SK-N-SH treated with all-trans-retinoic acid at 6 μM for 48 hours (cell line): Measurements from ENCODE around the gene NEK7.

Experiments used
- ATAC-seq: fragments of 200-7000 bp; cut with Tn5 transposase; 3 replicates; pipeline ENCODE4 v1.9.1; 2020; ENCODE audit warnings: mild to moderate bottlenecking, moderate library complexity
- ARNTL ChIP-seq: fragments of 450-650 bp; formaldehyde crosslinking; IDR thresholded peaks from 2 replicates; pipeline ENCODE4 v1.5.0; 2020; ENCODE audit warnings: low read depth, mild to moderate bottlenecking, moderate library complexity, borderline replicate concordance
- BACH2 ChIP-seq: fragments of 250-450 bp; sonication (Bioruptor Pico); IDR thresholded peaks from 2 replicates; pipeline ENCODE4 v1.9.0; 2021; ENCODE audit warnings: mild to moderate bottlenecking, borderline replicate concordance
- CREB5 ChIP-seq: fragments of 250-450 bp; sonication (Bioruptor Pico); IDR thresholded peaks from 2 replicates; pipeline ENCODE4 v1.5.1; 2020; ENCODE audit warnings: low read depth, mild to moderate bottlenecking, moderate library complexity
- CSDC2 ChIP-seq: fragments of 250-450 bp; sonication (Bioruptor Pico); IDR thresholded peaks from 2 replicates; pipeline ENCODE4 v1.5.0; 2020; ENCODE audit warnings: mild to moderate bottlenecking, moderate library complexity
- CSRNP3 ChIP-seq: fragments of 250-450 bp; sonication (Bioruptor Pico); IDR thresholded peaks from 2 replicates; pipeline ENCODE4 v1.5.1; 2021; ENCODE audit warnings: mild to moderate bottlenecking, moderate library complexity
- ESRRG ChIP-seq: fragments of 250-450 bp; sonication (Bioruptor Pico); IDR thresholded peaks from 2 replicates; pipeline ENCODE4 v1.6.1; 2021; ENCODE audit warnings: mild to moderate bottlenecking
- GLIS3 ChIP-seq: fragments of 250-450 bp; sonication (Bioruptor Pico); IDR thresholded peaks from 2 replicates; pipeline ENCODE4 v1.5.0; 2020; ENCODE audit warnings: mild to moderate bottlenecking, moderate library complexity
- ISL1 ChIP-seq: fragments of 250-450 bp; sonication (Bioruptor Pico); IDR thresholded peaks from 2 replicates; pipeline ENCODE4 v2.1.2; 2022; ENCODE audit warnings: mild to moderate bottlenecking, moderate library complexity
- OSR1 ChIP-seq: fragments of 250-450 bp; sonication (Bioruptor Pico); IDR thresholded peaks from 2 replicates; pipeline ENCODE4 v1.8.0; 2022; ENCODE audit warnings: moderate library complexity, mild to moderate bottlenecking, inconsistent platforms
- PATZ1 ChIP-seq: fragments of 250-450 bp; sonication (Bioruptor Pico); IDR thresholded peaks from 2 replicates; pipeline ENCODE4 v1.8.0; 2020; ENCODE audit warnings: mild to moderate bottlenecking, moderate library complexity, borderline replicate concordance
- PPARA ChIP-seq: fragments of 250-450 bp; sonication (Bioruptor Pico); IDR thresholded peaks from 2 replicates; pipeline ENCODE4 v1.5.0; 2020; ENCODE audit warnings: mild to moderate bottlenecking, borderline replicate concordance
- RARB ChIP-seq: fragments of 250-450 bp; sonication (Bioruptor Pico); IDR thresholded peaks from 2 replicates; pipeline ENCODE4 v1.8.0; 2021; ENCODE audit warnings: mild to moderate bottlenecking, moderate library complexity
- SNAI2 ChIP-seq: fragments of 250-450 bp; sonication (Bioruptor Pico); IDR thresholded peaks from 2 replicates; pipeline ENCODE4 v1.5.0; 2020; ENCODE audit warnings: mild to moderate bottlenecking, moderate library complexity
- TCF4 ChIP-seq: fragments of 250-450 bp; sonication (Bioruptor Pico); IDR thresholded peaks from 2 replicates; pipeline ENCODE4 v1.8.0; 2021; ENCODE audit warnings: mild to moderate bottlenecking, moderate library complexity, borderline replicate concordance
- TOX ChIP-seq: fragments of 250-450 bp; sonication (Bioruptor Pico); IDR thresholded peaks from 2 replicates; pipeline ENCODE4 v1.8.0; 2021; ENCODE audit warnings: mild to moderate bottlenecking, moderate library complexity, borderline replicate concordance
- ZC3H10 ChIP-seq: fragments of 250-450 bp; sonication (Bioruptor Pico); IDR thresholded peaks from 2 replicates; pipeline ENCODE4 v1.5.1; 2021; ENCODE audit warnings: mild to moderate bottlenecking, moderate library complexity
- ZFP3 ChIP-seq: fragments of 250-450 bp; sonication (Bioruptor Pico); IDR thresholded peaks from 2 replicates; pipeline ENCODE4 v1.5.0; 2020; ENCODE audit warnings: mild to moderate bottlenecking, moderate library complexity
- ZNF565 ChIP-seq: fragments of 450-650 bp; formaldehyde crosslinking; conservative IDR thresholded peaks from 2 replicates; pipeline ENCODE4 v1.5.0; 2020; ENCODE audit warnings: low read depth, mild to moderate bottlenecking, moderate library complexity
- ZNF70 ChIP-seq: fragments of 450-650 bp; formaldehyde crosslinking; IDR thresholded peaks from 2 replicates; pipeline ENCODE4 v1.5.0; 2020; ENCODE audit warnings: mild to moderate bottlenecking, moderate library complexity
- ZNF8 ChIP-seq: fragments of 450-650 bp; formaldehyde crosslinking; IDR thresholded peaks from 2 replicates; pipeline ENCODE4 v1.5.0; 2020; ENCODE audit warnings: mild to moderate bottlenecking, moderate library complexity
- TF ChIP-seq, protein P1 (sequence below): fragments of 250-450 bp; sonication (Bioruptor Pico); IDR thresholded peaks from 2 replicates; pipeline ENCODE4 v1.5.0; 2020; ENCODE audit warnings: mild to moderate bottlenecking, moderate library complexity

The NEK7 gene

GRCh38 chr1:198326915-198327314 lies 170.1 kb downstream of the NEK7 start:
- TF ChIP-seq ESRRG (CRISPR knock-in tag): no peak
- no peak for TF ChIP-seq TCF4 (CRISPR knock-in tag)
- TF ChIP-seq, protein P1, sequence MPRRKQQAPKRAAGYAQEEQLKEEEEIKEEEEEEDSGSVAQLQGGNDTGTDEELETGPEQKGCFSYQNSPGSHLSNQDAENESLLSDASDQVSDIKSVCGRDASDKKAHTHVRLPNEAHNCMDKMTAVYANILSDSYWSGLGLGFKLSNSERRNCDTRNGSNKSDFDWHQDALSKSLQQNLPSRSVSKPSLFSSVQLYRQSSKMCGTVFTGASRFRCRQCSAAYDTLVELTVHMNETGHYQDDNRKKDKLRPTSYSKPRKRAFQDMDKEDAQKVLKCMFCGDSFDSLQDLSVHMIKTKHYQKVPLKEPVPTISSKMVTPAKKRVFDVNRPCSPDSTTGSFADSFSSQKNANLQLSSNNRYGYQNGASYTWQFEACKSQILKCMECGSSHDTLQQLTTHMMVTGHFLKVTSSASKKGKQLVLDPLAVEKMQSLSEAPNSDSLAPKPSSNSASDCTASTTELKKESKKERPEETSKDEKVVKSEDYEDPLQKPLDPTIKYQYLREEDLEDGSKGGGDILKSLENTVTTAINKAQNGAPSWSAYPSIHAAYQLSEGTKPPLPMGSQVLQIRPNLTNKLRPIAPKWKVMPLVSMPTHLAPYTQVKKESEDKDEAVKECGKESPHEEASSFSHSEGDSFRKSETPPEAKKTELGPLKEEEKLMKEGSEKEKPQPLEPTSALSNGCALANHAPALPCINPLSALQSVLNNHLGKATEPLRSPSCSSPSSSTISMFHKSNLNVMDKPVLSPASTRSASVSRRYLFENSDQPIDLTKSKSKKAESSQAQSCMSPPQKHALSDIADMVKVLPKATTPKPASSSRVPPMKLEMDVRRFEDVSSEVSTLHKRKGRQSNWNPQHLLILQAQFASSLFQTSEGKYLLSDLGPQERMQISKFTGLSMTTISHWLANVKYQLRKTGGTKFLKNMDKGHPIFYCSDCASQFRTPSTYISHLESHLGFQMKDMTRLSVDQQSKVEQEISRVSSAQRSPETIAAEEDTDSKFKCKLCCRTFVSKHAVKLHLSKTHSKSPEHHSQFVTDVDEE (CRISPR knock-in tag): no peak
- TF ChIP-seq OSR1 (CRISPR knock-in tag): no peak
- TF ChIP-seq BACH2 (CRISPR knock-in tag): no peak
- TF ChIP-seq SNAI2 (CRISPR knock-in tag): no peak
- TF ChIP-seq RARB (CRISPR knock-in tag): no peak
- TF ChIP-seq ZNF565 (CRISPR knock-in tag): no peak
- no peak for TF ChIP-seq TOX (CRISPR knock-in tag)
- no peak for TF ChIP-seq ZNF8 (CRISPR knock-in tag)
- no peak for TF ChIP-seq GLIS3 (CRISPR knock-in tag)
- TF ChIP-seq ZC3H10 (CRISPR knock-in tag): no peak
- TF ChIP-seq PATZ1 (CRISPR knock-in tag): no peak
- no peak for TF ChIP-seq ZFP3 (CRISPR knock-in tag)
- TF ChIP-seq PPARA (CRISPR knock-in tag): no peak
- peak; percentile 23 for ATAC-seq

DNA sequence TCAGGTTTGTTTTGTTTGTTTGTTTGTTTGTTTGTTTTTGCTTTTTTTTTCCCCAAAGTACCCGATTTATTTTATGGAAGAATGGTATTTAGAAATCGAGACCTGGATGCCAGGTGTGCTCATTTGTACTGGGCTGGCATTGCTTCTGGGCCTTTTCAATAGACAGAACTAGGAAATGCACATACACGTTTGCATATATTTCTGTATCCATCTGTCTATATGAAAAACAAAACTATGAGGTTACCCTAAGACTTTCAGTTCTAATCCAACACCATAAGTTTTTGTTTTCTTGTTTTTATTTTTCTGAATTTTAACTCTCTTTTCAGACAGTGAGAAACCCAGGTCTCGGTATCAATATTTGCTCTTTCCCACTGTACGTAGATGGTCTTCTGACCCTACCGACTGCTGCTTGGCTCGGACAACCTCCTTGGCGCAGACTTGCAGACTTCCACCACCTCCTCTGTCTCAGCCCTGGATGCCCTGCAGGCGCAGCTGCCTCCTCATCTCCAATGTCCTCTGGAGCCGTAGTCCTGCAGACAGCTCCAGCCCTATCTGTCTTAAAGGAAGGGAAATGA lies 171.7 kb downstream of the NEK7 start:
- no peak for TF ChIP-seq BACH2 (CRISPR knock-in tag)
- ATAC-seq: no peak

- no peak for TF ChIP-seq ZFP3 (CRISPR knock-in tag)
- no peak for TF ChIP-seq ZNF8 (CRISPR knock-in tag)
- TF ChIP-seq CSRNP3 (CRISPR knock-in tag): no peak
- no peak for TF ChIP-seq ISL1 (CRISPR knock-in tag)
- TF ChIP-seq ZNF565 (CRISPR knock-in tag): no peak
- TF ChIP-seq PPARA (CRISPR knock-in tag): no peak
- TF ChIP-seq ZC3H10 (CRISPR knock-in tag): no peak
- no peak for TF ChIP-seq SNAI2 (CRISPR knock-in tag)
- TF ChIP-seq CSDC2 (CRISPR knock-in tag): no peak
- TF ChIP-seq ARNTL: no peak
- TF ChIP-seq, protein P1 (CRISPR knock-in tag): no peak
- no peak for TF ChIP-seq BACH2 (CRISPR knock-in tag)
- no peak for TF ChIP-seq TOX (CRISPR knock-in tag)
- no peak for TF ChIP-seq ESRRG (CRISPR knock-in tag)
- no peak for TF ChIP-seq TCF4 (CRISPR knock-in tag)
- TF ChIP-seq CREB5: no peak
- no peak for TF ChIP-seq PATZ1 (CRISPR knock-in tag)
- TF ChIP-seq ZNF70 (CRISPR knock-in tag): no peak
- TF ChIP-seq RARB (CRISPR knock-in tag): no peak
- peak; percentile 13 for ATAC-seq
These were observed 174.3 kb downstream of the NEK7 start for GRCh38 chr1:198330982-198331615.
